ENCODE results near the gene DNAJB2. TPM values are rescaled to one million over a fixed set of nuclear protein-coding genes. Genes with fewer than 3 reads are reported as not detected.

Gene DNAJB2
- total RNA-seq, 1 donor from 2014 or later: 77.5 TPM

DNA sequence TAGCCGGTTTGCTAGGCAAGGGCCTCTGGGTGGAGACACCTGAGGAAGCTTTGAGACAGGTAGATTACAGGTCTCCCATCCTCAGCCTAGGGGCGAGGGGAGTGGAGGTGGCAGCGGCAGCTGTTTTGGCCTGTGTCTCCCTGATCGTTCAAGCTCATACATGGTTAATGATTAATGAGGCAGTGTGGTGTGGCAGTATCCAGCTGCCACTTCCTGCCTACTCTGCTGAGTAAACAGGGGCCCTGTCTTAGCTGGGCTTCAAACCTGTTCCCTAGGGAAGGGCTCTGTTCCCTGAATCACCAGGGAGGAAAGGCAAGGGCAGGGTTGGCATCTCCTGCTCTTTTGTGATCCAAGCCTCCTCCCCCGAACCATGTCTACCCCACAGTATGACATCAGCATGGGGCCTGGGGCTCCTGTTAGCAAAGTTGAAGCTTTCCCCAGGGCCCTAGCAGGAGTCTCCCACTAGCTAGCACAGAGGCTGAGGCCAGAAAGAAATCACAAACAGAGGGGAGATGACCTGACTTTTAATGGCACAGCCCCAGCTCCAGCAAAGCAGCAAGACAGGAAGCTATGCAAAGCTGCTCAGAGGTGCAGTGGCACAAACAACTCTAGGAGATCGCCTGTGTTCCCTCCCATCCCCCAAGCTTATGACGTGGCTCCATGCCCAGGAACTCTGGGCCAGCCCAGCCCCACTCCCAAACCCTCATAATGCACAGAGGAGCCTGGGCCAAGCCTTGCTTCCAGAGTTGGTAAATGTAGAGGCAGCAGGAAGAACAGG is 29.8 kb upstream of the DNAJB2 start:
- peak; percentile 72 for DNase-seq
- H3K9me3 ChIP-seq (replicated peaks): no peaks in the 10 kb centered on the region
- H3K36me3 ChIP-seq: peaks cover 37% of the 10 kb centered on the region
- peak overlapping the region; percentile 83 for H3K27ac ChIP-seq (replicated peaks)
- H3K4me1 ChIP-seq: peaks cover 94% of the 10 kb centered on the region
- no peaks in the 10 kb centered on the region for H3K27me3 ChIP-seq (ENCODE audit: low read depth)
- intact Hi-C loops (cut with micrococcal nuclease): no loop called here
- H3K4me3 ChIP-seq: peak overlapping the region; percentile 28
- TF ChIP-seq, protein P1, sequence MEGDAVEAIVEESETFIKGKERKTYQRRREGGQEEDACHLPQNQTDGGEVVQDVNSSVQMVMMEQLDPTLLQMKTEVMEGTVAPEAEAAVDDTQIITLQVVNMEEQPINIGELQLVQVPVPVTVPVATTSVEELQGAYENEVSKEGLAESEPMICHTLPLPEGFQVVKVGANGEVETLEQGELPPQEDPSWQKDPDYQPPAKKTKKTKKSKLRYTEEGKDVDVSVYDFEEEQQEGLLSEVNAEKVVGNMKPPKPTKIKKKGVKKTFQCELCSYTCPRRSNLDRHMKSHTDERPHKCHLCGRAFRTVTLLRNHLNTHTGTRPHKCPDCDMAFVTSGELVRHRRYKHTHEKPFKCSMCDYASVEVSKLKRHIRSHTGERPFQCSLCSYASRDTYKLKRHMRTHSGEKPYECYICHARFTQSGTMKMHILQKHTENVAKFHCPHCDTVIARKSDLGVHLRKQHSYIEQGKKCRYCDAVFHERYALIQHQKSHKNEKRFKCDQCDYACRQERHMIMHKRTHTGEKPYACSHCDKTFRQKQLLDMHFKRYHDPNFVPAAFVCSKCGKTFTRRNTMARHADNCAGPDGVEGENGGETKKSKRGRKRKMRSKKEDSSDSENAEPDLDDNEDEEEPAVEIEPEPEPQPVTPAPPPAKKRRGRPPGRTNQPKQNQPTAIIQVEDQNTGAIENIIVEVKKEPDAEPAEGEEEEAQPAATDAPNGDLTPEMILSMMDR (IDR thresholded peaks at IDR 0.05; ENCODE audit: borderline replicate concordance): no peak

DNA sequence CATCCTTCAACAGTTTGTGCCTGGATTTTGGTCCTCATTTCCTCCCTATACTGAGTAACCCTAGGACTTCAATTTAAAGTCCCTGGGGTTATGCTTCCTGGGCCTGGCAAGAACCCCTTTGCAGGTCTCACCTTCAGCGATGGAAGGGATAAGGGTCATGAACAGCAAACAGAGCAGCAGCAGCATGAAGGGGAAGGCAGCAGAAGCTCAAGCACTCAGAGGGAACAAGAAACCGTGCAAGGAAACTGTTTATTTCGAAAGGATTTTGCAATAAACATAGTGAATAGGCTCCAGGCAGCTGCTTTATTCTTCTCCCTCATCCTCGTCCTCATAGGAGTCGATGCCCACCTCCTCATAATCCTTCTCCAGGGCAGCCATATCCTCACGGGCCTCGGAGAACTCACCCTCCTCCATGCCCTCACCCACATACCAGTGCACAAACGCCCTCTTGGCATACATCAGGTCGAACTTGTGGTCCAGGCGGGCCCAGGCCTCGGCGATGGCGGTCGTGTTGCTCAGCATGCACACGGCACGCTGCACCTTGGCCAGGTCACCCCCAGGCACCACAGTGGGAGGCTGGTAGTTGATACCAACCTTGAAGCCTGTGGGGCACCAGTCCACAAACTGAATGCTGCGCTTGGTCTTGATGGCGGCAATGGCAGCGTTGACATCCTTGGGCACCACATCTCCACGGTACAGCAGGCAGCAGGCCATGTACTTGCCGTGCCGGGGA is 29.0 kb upstream of the DNAJB2 start:
- H3K4me3 ChIP-seq: peak overlapping the region; percentile 28
- H3K27me3 ChIP-seq (ENCODE audit: low read depth): no peaks in the 10 kb centered on the region
- peaks cover 37% of the 10 kb centered on the region for H3K36me3 ChIP-seq
- H3K9me3 ChIP-seq (replicated peaks): no peaks in the 10 kb centered on the region
- peak overlapping the region; percentile 83 for H3K27ac ChIP-seq (replicated peaks)
- intact Hi-C loops (cut with micrococcal nuclease): no loop called here
- TF ChIP-seq, protein P1 (IDR thresholded peaks at IDR 0.05; ENCODE audit: borderline replicate concordance): no peak
- peaks cover 94% of the 10 kb centered on the region for H3K4me1 ChIP-seq
- no peak for DNase-seq

- Histone ChIP-seq H3K4me1 (peaks cover 79% of the 10 kb centered on the region), H3K9me3 (replicated peaks) (no peaks in the 10 kb centered on the region), H3K36me3 (peaks cover 36% of the 10 kb centered on the region), H3K27me3 (ENCODE audit: low read depth) (peaks cover 10% of the 10 kb centered on the region), H3K27ac (replicated peaks) (peak overlapping the region; percentile 87), H3K4me3 (peak overlapping the region; percentile 85)
- TF ChIP-seq, protein P1 (IDR thresholded peaks at IDR 0.05; ENCODE audit: borderline replicate concordance): no peak
- intact Hi-C loops (cut with micrococcal nuclease): no loop called here
- no peak for DNase-seq
Measured at GRCh38 chr2:219251656-219252055, 27.5 kb upstream of the DNAJB2 start.

DNA sequence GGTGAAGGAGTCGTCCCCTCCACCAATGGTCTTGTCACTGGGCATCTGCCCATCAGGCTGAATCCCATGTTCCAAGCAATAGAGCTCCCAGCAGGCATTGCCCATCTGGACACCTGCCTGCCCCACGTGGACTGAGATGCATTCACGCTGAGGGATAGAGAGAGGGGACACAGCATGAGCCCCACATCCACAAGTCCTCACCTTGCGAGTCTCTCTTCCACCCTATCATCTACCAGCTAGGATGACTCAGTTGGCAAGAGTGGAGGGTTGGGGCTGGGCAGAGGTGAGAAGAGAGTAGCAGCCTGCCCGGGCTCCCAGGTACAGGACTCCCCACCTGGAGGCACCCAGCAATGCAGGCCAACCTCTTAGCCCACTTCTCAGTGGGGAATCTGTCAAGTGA is 27.1 kb upstream of the DNAJB2 start:
- TF ChIP-seq, protein P1 (IDR thresholded peaks at IDR 0.05; ENCODE audit: borderline replicate concordance): no peak
- peak overlapping the region; percentile 87 for H3K27ac ChIP-seq (replicated peaks)
- peak overlapping the region; percentile 85 for H3K4me3 ChIP-seq
- no peak for DNase-seq
- H3K9me3 ChIP-seq (replicated peaks): no peaks in the 10 kb centered on the region
- peaks cover 33% of the 10 kb centered on the region for H3K36me3 ChIP-seq
- H3K27me3 ChIP-seq (ENCODE audit: low read depth): peaks cover 15% of the 10 kb centered on the region
- intact Hi-C loops (cut with micrococcal nuclease): no loop called here
- H3K4me1 ChIP-seq: peaks cover 75% of the 10 kb centered on the region

DNA sequence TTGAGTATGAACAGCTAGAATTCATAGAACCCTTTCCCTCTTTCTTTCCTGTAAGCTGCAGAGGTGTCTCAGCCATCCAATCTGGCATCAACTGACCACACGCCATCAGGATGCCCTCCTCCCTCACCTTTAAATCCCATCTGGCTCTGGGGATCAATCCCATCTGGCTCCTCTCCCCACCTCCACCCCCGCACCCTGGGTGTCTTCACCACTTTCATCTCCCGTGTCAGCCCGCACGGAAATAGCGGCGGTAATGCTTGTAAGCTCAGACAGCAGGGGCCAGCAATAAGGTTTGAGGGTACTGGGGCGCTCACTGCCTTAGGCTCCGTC is 26.6 kb upstream of the DNAJB2 start:
- intact Hi-C loops (cut with micrococcal nuclease): no loop called here
- Histone ChIP-seq H3K4me1 (peaks cover 70% of the 10 kb centered on the region), H3K27me3 (ENCODE audit: low read depth) (peaks cover 19% of the 10 kb centered on the region), H3K36me3 (peaks cover 28% of the 10 kb centered on the region), H3K4me3 (peak overlapping the region; percentile 85), H3K27ac (replicated peaks) (peak overlapping the region; percentile 87), H3K9me3 (replicated peaks) (no peaks in the 10 kb centered on the region)
- DNase-seq: no peak
- TF ChIP-seq, protein P1 (IDR thresholded peaks at IDR 0.05; ENCODE audit: borderline replicate concordance): no peak
